Endothelial cell of hepatic sinusoid (primary cell): ENCODE measurements around the gene B4GALNT4.
"Not testable (repeated sequence)": the region's sequence is repeated elsewhere in the genome, so short reads cannot be mapped to it uniquely, and the experiment has no call there.

Experiments
- in situ Hi-C: cut with HindIII; loops from 2 replicates; pipeline ENCODE4 v1.10.0; 2017; ENCODE audit warnings: low sequenced_read_pairs

B4GALNT4 gene

DNA sequence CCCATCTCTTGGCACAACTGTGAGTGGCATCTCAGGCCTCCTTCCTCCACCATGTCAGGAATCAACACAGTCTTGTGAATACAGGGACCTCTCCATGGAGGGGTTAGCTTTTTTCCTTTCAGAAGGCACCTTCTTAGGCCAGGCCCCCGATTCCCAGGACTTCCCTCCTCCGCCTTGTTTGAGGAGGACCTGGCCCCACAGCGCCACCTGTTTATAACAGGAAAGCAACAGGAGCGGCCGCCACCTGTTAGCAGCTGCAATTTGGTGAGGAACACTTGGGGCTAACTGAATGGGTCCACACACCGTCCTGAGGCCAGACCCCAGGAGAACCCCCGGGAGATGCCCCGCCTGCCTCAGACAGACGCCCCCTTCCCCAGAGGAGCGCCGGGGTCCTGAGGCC lies 20.9 kb downstream of the B4GALNT4 start:
- in situ Hi-C loops = no loop called here

DNA sequence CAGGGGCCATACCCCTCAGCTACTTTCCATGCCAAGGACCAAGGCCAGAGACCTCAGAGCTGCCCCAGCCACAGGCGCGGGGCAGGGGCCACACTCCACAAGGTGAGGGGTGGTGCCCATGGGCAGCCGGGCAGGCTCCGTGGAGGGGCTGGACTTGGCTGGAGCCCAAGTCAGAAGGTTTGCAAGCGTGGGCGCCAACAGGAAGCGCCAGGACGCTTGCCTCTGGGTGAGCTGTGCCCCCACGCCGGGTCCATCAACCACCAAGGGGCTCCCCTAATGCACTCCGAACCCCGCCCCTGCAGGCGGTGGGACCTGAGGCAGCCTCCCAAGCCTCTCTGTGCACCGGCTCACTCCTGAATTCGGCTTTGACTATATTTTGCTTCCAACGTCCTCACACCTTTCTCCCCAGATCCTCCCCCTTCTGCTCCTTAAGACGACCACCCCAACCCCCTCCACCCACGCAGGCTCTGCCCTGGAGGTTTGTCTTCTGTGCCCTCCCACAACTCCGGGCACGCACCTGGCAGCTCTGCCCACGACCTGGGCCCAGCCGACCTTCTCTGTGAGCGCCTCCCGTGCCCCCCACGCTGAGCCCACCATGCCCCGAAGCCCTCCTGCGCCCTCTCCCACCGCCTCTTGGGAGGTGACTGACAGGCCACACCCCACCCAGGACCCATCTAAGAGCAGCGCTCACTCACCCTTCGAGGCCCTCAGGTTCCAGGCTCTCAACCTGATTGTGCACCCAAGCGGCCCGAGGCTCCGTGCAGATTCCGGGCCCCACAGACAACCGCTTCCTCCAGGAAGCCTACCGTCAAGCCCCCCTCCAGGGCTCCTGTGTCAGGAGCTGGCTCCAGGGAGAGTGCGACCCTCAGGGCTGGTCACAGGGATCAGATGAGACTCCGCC lies 22.1 kb downstream of the B4GALNT4 start:
- in situ Hi-C loops = no loop called here

DNA sequence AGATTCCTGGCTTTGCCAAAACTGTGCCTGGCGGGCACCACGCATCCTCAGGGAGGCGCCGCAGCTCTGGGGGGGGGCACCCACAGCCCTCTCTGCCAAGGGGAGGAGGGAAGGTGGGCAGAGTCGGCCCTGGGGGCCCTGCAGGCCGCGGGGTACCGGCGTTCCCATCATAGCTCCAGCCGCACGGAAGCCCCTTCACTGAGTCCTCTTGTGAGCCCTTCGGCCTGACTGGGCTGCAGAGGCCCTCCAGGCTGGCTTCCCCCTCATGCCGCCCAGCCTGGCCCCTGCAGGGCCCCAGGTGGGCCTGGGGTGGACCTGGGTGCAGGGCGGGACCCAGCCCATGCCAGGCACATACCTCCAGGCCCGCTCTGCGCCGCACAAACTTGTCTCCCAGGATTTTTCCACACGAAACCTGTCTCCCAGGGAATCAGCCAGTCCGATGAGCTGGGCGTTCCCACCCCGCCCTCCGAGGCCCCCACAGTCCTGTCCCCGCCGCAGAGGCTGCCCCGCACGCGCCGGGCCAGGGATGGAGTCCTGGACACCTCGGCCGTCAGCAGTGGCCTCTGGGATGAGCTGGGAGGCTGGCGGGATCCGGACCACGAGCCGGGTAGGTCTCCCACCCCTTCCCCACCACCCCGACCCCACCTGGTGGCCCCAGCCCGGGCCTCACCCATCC lies 22.9 kb downstream of the B4GALNT4 start:
- in situ Hi-C loops = no loop called here

DNA sequence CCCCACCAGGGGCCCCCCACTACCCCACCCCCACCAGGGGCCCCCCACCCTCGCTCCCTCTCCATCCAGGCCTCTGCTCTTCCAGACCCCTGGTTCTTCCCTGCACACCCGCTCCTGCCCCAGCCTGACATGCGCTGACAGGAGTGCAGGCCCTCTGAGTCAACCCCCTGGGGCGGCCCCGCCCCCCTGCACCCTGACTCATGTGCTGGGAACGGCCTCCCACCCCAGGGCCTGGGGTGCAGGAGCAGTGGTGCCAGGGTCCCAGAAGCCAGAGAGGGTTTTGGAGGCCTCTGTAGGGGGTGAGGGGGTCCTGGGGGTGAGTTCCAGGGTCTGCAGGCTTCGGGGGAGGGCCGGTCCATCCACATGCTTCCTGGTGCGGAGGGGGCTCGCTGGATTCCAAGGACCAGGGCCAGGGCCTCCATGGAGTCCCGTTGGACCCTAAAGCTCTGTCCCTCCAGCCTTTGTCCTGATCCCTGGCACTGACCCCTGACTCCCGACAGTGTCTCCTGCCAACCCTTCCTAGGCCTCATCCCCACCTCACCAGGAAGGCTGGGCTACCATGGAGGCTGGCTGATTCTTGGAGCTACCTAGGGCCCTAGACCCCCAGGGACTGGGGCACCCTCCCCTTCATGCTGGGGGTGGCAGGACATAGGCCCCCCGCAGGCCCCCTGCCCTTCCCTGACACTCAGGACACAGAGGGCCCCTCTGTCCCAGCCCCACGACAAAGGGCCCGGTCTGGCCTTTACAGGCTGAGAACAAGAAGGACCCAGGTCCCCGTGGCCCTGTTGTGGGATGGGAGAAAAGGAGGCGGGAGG lies 24.1 kb downstream of the B4GALNT4 start:
- in situ Hi-C loops = no loop called here

DNA sequence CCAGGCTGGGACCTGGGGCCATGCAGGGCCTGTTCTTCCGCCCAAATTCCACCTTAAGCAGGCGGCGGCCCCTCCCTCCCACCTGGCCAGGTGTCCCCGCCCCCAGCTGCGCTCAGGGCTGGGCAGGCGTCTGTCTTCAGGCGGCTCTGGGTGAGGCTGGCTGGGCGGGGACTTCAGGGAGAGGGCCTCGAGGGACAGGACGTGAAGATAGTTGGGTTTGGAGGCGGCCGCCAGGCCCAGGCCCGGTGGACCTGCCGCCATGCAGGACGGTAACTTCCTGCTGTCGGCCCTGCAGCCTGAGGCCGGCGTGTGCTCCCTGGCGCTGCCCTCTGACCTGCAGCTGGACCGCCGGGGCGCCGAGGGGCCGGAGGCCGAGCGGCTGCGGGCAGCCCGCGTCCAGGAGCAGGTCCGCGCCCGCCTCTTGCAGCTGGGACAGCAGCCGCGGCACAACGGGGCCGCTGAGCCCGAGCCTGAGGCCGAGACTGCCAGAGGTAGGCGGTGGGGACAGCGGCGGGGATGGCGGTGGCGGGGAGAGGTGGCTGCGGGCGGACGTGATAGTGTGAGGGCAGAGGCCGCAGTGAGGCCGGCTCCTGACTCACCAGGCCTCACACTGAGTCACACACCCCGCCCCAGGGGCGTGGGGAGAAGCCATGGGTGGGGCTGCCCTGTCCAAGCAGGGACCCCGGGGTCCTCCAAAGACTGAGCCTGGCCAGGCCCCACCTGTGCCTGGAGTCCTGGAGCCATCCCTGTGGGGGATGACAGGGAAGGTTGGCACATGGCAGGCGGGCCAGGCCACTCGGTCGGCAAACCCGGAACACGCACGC lies 24.9 kb downstream of the B4GALNT4 start, which contains the start of gene PKP3:
Gene PKP3 (plus strand): TSS at position 176 of the 824 bp plus-strand sequence. CDS start 84 bp downstream, at position 260.
- in situ Hi-C loops = no loop called here

DNA sequence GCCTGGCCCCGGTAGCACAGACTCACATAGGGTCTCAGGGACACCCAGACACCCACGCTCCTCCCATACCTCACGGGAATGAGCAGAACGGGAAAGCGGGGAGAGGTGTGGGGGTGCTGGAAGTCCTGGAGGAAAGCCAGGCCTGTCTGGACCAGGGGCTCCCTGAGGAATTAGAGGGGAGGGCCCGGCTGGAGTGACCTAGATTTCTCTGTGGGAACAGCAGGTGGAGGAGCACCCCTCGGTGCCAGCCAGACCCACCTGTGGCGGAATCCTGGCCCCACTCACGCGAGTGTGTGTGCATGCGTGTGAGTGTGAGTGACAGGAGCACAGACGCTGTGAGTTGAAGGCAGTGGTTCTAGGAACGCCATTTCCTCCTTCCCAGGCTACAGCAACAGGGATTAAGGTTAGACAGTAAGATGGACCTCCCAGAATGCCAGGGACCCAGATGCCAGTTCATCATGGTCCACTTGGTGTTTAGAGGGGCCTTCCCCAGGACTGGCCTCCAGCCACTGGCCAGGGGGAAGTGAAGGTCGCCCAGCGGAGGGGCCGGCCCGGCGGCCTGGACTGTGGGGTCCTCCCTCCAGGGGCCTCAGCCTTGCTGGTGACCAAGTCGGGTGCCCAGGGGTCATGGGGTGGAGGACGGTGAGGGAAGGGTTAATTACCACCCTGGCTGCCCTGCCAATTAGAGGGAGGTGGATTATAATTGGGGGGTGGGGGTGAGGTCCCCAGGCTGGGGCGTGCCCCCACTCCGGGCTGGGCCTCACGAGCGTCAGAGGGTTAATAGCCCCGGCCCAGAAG lies 25.8 kb downstream of the B4GALNT4 start:
- in situ Hi-C loops = no loop called here

DNA sequence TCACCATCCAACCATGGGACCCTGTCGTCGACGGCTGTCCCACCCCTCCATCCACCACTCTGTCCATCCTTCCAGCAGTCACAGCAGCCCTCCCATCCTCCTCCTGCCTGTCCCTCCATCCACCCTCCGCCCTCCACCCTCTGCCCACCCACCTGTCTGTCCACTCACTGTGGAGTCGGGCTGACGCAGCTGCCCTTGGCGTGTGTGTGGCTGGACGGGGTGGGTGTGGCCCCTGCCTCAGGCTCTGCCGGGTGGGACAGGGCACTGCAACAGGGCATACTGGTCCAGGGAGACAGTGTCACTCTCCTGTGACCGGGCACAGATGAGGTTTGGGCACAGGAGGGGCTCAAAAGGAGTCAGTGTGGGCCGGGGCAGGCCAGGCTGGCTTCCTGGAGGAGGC lies 26.6 kb downstream of the B4GALNT4 start:
- in situ Hi-C loops = no loop called here

DNA sequence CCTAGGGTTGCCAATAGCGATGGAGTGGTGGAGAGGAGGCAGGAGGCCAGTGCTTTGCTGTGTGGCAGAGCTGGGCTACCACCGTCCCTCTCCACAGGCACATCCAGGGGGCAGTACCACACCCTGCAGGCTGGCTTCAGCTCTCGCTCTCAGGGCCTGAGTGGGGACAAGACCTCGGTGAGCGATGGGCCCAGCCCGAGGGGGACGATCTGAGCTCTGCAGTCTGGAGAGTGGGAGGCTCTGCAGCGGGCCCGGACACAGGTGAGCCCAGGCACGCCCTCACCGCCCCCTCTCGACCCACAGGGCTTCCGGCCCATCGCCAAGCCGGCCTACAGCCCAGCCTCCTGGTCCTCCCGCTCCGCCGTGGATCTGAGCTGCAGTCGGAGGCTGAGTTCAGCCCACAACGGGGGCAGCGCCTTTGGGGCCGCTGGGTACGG lies 27.2 kb downstream of the B4GALNT4 start:
- in situ Hi-C loops = no loop called here

DNA sequence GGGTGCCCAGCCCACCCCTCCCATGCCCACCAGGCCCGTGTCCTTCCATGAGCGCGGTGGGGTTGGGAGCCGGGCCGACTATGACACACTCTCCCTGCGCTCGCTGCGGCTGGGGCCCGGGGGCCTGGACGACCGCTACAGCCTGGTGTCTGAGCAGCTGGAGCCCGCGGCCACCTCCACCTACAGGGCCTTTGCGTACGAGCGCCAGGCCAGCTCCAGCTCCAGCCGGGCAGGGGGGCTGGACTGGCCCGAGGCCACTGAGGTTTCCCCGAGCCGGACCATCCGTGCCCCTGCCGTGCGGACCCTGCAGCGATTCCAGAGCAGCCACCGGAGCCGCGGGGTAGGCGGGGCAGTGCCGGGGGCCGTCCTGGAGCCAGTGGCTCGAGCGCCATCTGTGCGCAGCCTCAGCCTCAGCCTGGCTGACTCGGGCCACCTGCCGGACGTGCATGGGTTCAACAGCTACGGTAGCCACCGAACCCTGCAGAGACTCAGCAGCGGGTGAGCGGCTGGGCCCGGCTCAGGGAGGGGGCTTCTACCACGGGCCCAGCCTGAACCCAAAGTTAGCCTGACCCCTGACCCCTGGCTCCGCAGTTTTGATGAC lies 27.7 kb downstream of the B4GALNT4 start:
- in situ Hi-C loops = no loop called here

DNA sequence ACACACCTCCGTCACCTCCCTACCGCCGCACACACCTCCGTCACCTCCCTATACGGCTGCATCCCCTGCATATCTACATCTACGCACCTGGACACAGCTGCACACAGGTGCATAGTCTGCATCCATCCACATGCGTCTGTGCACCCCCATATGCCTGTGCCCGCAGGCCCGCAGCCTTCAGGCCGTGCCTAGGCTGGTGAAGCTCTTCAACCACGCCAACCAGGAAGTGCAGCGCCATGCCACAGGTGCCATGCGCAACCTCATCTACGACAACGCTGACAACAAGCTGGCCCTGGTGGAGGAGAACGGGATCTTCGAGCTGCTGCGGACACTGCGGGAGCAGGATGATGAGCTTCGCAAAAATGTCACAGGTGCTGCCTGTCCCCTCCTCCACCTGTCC lies 29.5 kb downstream of the B4GALNT4 start:
- in situ Hi-C loops = no loop called here

DNA sequence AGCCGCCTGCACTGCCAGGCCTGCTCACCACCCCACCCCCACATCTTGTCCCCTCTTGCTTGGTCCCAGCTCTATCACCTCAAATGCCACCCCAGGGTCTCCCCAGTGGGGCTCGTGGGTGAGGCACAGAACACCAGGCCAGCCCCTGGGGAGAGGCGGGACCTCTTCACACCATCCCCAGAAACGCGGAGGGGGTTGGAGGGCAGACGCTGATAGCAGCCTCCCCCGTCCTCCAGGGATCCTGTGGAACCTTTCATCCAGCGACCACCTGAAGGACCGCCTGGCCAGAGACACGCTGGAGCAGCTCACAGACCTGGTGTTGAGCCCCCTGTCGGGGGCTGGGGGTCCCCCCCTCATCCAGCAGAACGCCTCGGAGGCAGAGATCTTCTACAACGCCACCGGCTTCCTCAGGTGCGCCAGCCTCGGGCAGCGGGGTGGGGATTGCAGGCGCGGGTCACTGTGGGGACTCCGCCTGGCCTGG lies 30.5 kb downstream of the B4GALNT4 start:
- in situ Hi-C loops = no loop called here

DNA sequence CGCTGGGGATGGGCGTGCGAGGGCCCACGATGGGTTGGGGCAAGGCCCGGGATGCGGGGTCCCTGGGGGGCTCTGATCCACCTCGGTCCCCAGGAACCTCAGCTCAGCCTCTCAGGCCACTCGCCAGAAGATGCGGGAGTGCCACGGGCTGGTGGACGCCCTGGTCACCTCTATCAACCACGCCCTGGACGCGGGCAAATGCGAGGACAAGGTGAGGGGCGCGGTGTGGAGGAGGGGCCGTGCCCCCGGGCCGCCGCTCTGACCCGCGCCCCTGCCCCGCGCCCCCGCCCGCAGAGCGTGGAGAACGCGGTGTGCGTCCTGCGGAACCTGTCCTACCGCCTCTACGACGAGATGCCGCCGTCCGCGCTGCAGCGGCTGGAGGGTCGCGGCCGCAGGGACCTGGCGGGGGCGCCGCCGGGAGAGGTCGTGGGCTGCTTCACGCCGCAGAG lies 31.0 kb downstream of the B4GALNT4 start:
- in situ Hi-C loops = no loop called here

DNA sequence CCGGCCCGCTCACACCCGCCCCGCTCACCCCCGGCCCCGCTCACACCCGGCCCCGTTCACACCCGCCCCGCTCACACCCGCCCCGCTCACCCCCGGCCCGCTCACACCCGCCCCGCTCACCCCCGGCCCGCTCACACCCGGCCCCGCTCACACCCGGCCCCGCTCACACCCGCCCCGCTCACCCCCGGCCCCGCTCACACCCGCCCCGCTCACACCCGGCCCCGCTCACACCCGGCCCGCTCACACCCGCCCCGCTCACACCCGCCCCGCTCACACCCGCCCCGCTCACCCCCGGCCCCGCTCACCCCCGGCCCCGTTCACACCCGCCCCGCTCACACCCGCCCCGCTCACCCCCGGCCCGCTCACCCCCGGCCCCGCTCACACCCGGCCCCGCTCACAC lies 31.9 kb downstream of the B4GALNT4 start:
- in situ Hi-C loops = not testable (repeated sequence)

DNA sequence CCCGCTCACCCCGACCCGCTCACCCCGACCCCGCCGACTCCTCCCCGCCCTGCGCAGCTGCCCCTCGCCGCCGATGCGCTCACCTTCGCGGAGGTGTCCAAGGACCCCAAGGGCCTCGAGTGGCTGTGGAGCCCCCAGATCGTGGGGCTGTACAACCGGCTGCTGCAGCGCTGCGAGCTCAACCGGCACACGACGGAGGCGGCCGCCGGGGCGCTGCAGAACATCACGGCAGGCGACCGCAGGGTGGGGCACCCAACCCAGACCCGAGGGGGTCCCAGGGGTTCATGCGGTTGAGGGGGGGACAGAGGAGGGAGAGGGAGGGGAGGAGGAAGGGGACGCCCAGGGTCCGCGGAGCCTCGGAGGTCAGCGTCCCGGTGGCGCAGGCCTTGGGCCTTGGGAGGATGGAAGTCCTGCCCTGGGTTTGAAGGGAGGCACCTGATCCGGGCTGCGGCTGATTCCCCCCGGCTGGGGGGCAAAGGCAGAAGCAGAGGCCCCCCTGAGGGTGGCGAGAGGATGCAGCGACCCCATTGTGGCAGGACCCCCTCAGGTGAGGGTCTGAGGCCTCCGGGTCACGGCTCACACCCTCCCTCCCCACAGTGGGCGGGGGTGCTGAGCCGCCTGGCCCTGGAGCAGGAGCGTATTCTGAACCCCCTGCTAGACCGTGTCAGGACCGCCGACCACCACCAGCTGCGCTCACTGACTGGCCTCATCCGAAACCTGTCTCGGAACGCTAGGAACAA lies 33.9 kb downstream of the B4GALNT4 start:
- in situ Hi-C loops = no loop called here

DNA sequence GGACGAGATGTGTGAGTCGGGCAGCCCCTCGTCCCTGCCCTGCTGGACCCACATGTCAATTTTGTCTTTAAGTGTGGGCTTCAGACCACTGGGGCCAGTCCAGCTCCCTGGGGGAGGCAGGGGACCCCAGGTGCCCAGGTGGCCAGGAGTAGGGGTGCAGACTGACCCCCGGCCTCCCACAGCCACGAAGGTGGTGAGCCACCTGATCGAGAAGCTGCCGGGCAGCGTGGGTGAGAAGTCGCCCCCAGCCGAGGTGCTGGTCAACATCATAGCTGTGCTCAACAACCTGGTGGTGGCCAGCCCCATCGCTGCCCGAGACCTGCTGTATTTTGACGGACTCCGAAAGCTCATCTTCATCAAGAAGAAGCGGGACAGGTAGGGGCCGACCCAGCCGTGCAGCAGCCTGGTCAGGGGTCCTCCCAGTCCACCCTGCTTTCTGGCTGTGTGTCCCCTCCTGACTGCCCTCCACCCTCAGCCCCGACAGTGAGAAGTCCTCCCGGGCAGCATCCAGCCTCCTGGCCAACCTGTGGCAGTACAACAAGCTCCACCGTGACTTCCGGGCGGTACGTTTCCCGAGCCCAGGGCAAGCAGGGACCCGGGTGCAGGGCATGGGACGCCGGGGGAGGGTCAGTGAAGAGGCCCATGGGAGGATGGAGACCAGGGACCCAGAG lies 34.6 kb downstream of the B4GALNT4 start:
- in situ Hi-C loops = no loop called here

DNA sequence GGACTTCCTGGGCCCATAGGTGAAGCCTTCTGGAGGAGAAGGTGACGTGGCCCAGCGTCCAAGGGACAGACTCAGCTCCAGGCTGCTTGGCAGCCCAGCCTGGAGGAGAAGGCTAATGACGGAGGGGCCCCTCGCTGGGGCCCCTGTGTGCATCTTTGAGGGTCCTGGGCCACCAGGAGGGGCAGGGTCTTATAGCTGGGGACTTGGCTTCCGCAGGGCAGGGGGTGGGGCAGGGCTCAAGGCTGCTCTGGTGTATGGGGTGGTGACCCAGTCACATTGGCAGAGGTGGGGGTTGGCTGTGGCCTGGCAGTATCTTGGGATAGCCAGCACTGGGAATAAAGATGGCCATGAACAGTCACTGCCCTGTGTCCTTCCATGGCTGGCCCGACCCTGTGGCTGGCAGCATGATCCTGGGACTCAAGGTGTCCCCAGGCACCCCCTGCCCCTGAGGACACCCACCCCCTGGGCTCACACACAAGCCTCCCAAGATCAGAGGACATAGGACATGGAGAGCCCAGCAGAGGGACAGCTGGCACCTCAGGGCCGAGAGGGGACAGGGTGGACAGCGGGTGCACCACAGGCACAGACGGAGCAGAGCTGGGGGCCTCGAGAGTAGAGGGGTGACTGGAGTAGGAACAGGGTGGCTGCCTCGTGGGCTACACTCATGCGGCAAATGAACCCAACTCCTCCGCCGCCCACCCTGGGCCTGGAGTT lies 35.4 kb downstream of the B4GALNT4 start:
- in situ Hi-C loops = no loop called here

DNA sequence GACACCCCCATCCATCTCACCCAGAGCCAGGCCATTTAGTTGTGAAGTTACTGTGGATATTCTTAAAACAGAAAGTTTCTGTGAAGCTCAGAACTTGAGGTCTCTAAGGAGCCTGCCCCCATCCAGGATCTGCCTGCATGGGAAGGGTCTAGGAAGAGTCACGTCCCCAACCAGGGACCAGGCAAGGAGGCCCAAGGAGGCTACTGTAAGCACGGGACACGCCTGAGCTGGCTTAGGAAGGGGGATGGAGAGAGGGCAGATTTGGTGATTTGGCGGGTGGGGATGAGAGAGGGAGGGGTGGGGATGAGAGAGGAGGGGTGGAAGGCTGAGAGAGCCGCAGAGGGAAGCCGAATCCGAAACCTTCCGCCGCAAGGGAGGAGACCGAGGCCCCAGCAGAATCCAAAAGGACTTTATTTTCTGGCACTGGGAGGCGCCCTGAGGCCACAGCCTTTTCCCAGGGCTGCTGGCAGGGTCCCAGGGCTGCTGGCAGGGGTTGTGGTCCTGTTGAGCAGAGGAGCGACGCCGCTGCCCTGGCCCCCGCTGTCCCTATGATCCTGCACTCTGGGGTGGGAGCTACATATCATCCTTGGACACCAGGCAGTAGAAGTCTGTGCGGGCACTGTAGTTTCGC lies 36.1 kb downstream of the B4GALNT4 start:
- in situ Hi-C loops = no loop called here
